T-helper 2 cell treated with Interferon-gamma antibody and Interleukin-4, amounts not matched to agents 5 μg/mL and 100 μg/mL, for 36 hours (primary cell): ENCODE data around the gene PPM1E.
A peak's percentile ranks its signal among the peaks of the same experiment; 100 is the strongest.
"Not testable (repeated sequence)": the region's sequence is repeated elsewhere in the genome, so short reads cannot be mapped to it uniquely, and the experiment has no call there.

Source experiments
- DNase-seq: peaks from one replicate; pipeline ENCODE4 v3.0.0; 2021; ENCODE audit warnings: low spot score
- H3K27ac Mint-ChIP-seq: one replicate; pipeline ENCODE4 v1.8.0; 2021; ENCODE audit warnings: mild to moderate bottlenecking, mixed read lengths
- H3K27me3 Mint-ChIP-seq: one replicate; pipeline ENCODE4 v1.8.0; 2021; ENCODE audit warnings: low read depth, mixed read lengths
- H3K36me3 Mint-ChIP-seq: one replicate; pipeline ENCODE4 v1.8.0; 2021; ENCODE audit warnings: low read depth, mixed read lengths
- H3K4me1 Mint-ChIP-seq: one replicate; pipeline ENCODE4 v1.8.0; 2021; ENCODE audit warnings: low read depth, mixed read lengths
- H3K4me3 Mint-ChIP-seq: one replicate; pipeline ENCODE4 v1.8.0; 2022; ENCODE audit warnings: mild to moderate bottlenecking, moderate library complexity, mixed read lengths
- H3K9me3 Mint-ChIP-seq: one replicate; pipeline ENCODE4 v1.8.0; 2021; ENCODE audit warnings: mixed read lengths

The PPM1E gene

DNA sequence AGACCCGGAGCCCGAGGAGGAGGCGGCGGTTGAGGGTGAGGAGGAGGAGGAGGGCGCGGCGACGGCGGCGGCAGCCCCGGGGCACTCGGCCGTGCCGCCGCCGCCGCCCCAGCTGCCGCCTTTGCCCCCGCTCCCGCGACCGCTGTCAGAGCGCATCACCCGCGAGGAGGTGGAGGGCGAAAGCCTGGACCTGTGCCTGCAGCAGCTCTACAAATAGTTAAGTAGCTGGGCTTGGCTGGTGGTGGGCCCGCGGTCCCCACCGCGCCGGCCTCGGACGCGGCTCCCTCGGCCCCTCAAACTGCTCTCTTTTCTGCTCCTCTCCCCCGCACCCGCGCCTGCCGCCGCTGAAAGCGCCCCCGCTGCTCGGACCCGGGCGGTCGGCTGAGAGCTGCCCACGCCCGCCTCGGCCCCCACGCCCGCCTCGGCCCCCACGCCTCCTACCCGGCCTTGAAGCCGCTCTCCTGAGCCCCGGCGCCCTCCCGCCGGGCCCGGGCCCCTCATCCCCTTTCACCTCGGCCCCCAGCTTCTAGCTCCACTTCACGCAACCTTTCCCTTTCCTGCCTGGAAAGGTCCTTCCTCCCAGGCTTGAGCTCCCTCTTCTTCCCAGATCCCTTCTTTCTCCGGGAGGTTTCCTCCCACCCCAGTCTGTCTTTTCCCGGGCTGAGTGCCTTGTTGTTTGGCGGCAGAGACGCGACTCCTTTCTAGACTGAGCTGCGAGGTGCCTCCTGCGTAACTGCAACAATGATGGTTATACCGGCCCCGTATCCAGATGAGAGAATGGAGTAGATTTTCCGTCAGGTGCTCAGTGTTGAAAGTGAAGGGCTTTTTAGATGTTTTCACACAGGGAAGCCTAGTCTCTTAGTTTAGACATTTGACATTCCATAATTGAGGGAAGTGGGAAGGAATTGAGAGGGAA, 850 bp downstream of the PPM1E start:
- DNase-seq, result no peak
- H3K9me3 Mint-ChIP-seq, result no peaks in the 10 kb centered on the region
- H3K27ac Mint-ChIP-seq, result no peak overlapping the region
- peaks cover 65% of the 10 kb centered on the region for H3K27me3 Mint-ChIP-seq
- peaks cover 8% of the 10 kb centered on the region for H3K4me1 Mint-ChIP-seq
- no peaks in the 10 kb centered on the region for H3K36me3 Mint-ChIP-seq
- H3K4me3 Mint-ChIP-seq, result peak overlapping the region; percentile 93

DNA sequence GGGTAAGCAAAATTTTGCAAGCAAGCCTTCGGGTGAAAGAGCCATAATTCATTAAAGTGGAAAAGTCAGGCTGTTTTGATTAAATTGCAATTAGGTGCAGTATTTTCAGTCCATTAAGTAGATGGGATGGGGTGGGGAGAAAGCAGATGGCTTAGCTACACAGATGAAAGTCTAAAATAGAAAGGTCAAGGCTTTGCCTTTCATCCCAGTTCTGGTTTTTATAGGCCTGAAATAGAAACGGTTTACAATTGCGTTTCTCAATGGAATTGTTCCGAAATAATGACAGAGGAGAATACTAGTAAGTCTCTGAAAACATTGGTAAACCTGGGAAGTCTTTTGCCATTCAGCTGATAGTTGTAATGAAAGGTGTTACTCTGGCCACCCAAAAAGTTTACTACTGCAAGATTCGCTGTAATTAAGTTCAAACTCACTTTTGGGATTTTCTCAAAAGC, 1.5 kb downstream of the PPM1E start:
- H3K9me3 Mint-ChIP-seq, result no peaks in the 10 kb centered on the region
- no peaks in the 10 kb centered on the region for H3K36me3 Mint-ChIP-seq
- peaks cover 8% of the 10 kb centered on the region for H3K4me1 Mint-ChIP-seq
- no peak for DNase-seq
- no peak overlapping the region for H3K27ac Mint-ChIP-seq
- H3K4me3 Mint-ChIP-seq, result peak overlapping the region; percentile 93
- H3K27me3 Mint-ChIP-seq, result peaks cover 66% of the 10 kb centered on the region

DNA sequence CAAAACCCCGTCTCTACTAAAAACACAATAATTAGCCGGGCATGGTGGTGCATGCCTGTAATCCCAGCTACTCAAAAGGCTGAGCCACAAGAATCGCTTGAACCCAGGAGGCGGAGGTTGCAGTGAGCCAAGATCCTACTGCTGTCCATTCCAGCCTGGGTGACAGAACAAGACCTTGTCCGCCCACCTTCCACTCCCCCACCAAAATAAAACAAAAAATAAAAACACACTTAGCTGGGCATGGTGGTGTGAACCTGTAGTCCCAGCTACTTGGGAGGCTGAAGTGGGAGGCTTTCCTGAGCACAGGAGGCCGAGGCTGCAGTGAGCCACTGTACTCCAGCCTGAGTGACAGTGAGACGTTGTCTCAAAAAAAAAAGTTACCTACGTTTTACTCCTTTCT, 3.2 kb downstream of the PPM1E start:
- no peaks in the 10 kb centered on the region for H3K36me3 Mint-ChIP-seq
- no peak for DNase-seq
- H3K9me3 Mint-ChIP-seq, result no peaks in the 10 kb centered on the region
- H3K27me3 Mint-ChIP-seq, result peaks cover 56% of the 10 kb centered on the region
- no peak overlapping the region for H3K4me3 Mint-ChIP-seq
- no peak overlapping the region for H3K27ac Mint-ChIP-seq
- peaks cover 8% of the 10 kb centered on the region for H3K4me1 Mint-ChIP-seq

DNA sequence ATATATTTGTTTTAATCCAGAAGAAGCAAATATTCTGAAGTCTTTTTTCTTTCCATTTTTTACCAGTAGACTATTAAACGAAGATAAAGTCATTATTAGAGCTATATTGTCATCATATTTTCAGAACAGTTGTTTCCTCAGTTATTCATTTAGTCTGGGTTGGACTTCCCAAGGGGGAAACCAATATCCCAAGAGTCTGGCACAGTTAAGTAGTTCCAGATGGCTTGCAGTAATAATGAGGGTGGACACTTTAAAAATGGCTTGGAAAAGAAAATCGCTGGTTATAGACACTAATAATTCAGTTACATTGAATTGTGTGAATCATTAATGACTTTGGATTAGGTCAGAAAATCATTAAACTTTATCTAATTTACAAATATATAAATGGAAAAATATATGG, 3.9 kb downstream of the PPM1E start:
- Mint-ChIP-seq H3K27ac (no peak overlapping the region), H3K27me3 (peaks cover 54% of the 10 kb centered on the region), H3K4me3 (no peak overlapping the region), H3K36me3 (no peaks in the 10 kb centered on the region), H3K9me3 (no peaks in the 10 kb centered on the region), H3K4me1 (peaks cover 8% of the 10 kb centered on the region)
- no peak for DNase-seq

DNA sequence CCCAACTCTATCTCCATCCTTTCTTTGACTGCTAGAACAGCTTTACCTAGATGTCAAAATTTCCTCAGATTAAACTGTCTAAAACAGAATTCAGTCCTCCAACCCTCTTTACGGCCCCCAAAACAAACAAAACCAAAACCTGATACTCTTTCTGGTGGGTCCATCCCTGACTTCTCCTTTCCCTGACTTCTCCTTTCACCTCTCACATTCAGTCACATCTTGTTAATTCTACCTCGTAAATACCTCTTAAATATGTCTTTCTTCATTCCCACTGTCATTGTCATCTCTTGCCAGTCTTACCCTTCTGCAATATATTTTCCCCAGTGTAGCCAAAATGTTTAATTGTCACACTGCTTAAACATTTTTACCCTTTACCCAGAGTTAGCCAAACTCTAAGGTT, 4.6 kb downstream of the PPM1E start:
- no peaks in the 10 kb centered on the region for H3K9me3 Mint-ChIP-seq
- no peaks in the 10 kb centered on the region for H3K36me3 Mint-ChIP-seq
- peaks cover 5% of the 10 kb centered on the region for H3K4me1 Mint-ChIP-seq
- H3K4me3 Mint-ChIP-seq, result no peak overlapping the region
- H3K27ac Mint-ChIP-seq, result no peak overlapping the region
- H3K27me3 Mint-ChIP-seq, result peaks cover 52% of the 10 kb centered on the region
- no peak for DNase-seq

DNA sequence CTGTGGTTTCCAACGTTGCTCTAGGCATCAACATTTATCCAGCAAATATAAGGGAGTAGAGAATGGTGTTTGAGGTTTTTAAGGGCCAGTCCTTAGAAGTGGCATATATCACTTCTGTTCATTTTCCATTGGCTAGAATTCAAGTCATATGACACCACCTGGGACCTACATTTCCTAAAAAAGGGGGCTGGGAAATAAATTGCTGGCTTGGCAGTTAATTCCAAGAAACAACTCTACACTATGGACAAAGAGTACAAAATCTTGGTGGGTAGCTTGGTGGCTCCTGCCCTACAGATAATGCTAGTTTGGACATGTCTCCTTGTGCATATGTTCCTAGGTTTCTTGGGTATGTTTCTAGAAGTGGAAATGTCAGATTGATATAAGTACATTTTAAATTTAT, 7.6 kb downstream of the PPM1E start:
- Mint-ChIP-seq H3K27me3 (peaks cover 36% of the 10 kb centered on the region), H3K9me3 (no peaks in the 10 kb centered on the region), H3K36me3 (no peaks in the 10 kb centered on the region), H3K4me1 (no peaks in the 10 kb centered on the region), H3K27ac (no peak overlapping the region), H3K4me3 (no peak overlapping the region)
- DNase-seq, result no peak

DNA sequence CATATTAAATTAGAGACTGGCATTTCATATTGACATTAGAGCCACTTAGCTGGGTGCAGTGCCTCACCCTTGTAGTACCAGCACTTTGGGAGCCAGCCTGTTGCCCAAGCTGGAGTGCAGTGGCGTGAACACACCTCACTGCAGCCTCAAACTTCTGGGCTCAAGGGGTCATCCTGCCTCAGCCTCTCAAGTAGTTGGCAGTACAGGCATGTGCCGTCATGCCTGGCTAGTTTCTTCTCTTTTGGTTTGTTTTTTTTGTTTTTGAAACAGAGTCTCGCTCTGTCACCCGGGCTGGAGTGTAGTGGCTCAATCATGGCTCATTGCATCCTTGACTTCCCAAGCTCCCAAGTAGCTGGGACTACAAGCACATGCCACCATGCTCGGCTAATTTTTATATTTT, 8.7 kb downstream of the PPM1E start:
- Mint-ChIP-seq H3K9me3 (no peaks in the 10 kb centered on the region), H3K4me3 (no peak overlapping the region), H3K27ac (no peak overlapping the region), H3K36me3 (no peaks in the 10 kb centered on the region), H3K27me3 (peaks cover 26% of the 10 kb centered on the region), H3K4me1 (no peaks in the 10 kb centered on the region)
- DNase-seq, result no peak

DNA sequence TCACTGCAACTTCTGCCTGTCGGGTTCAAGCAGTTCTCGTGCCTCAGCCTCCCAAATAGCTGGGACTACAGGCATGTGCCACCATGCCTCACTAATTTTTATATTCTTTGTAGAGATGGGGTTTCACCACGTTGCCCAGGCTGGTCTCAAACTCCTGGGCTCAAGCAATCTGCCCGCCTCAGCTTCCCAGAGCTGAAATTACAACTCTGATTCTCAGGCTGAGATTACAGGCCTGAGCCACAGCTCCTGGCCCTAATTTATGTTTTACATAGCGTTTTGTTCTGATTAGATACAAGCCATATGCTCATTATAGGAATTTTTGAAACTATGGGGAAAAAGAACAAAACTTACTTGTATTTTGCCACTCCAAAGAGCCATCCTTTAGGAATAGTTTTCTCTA, 22.8 kb downstream of the PPM1E start:
- not testable (repeated sequence) for H3K4me1 Mint-ChIP-seq, H3K36me3 Mint-ChIP-seq, H3K27ac Mint-ChIP-seq, H3K4me3 Mint-ChIP-seq, H3K9me3 Mint-ChIP-seq, DNase-seq, H3K27me3 Mint-ChIP-seq

DNA sequence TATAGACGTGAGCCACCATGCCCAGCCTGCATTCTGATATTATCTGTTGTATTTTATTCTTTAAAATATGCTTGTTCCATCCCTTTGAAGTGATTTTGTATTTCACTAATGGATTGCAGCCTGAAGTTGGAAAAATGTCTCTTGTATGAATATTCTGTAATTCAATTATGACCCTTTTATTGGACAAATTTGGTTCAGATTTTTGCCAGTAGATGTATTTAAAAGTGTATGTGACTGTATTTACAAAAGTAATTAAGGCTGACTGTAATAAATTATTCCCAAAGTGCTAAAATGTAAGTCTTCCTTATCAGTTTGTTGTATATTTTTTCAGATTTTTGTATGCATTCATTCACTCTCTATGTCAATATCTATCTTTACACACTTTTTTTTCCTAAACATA, 23.8 kb downstream of the PPM1E start:
- H3K36me3 Mint-ChIP-seq, result no peaks in the 10 kb centered on the region
- H3K4me3 Mint-ChIP-seq, result no peak overlapping the region
- H3K4me1 Mint-ChIP-seq, result no peaks in the 10 kb centered on the region

DNA sequence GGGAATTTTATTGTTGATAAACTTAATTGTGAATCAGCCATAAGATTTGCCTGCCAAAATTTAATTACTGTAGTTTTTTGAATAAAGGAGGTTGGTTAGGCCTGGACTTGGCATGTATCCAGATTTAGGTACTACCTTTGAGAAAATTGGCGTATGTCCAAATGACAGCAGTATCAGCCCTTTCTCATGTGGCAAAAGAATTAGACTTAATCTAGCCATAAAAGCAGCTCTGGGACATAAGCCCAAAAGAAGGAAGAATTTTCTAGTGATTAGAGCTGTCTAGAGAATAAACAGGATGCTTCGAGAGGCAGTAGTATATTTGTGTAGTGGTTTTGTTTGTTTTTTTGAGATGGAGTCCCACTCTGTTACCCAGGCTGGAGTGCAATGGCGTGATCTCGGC, 27.7 kb downstream of the PPM1E start:
- H3K27me3 Mint-ChIP-seq, result peaks cover 3% of the 10 kb centered on the region

More for the DNA sequence above, 23.8 kb downstream of the PPM1E start:
- H3K27ac Mint-ChIP-seq, result no peak overlapping the region
- H3K27me3 Mint-ChIP-seq, result peaks cover 4% of the 10 kb centered on the region
- DNase-seq, result no peak
- no peaks in the 10 kb centered on the region for H3K9me3 Mint-ChIP-seq

DNA sequence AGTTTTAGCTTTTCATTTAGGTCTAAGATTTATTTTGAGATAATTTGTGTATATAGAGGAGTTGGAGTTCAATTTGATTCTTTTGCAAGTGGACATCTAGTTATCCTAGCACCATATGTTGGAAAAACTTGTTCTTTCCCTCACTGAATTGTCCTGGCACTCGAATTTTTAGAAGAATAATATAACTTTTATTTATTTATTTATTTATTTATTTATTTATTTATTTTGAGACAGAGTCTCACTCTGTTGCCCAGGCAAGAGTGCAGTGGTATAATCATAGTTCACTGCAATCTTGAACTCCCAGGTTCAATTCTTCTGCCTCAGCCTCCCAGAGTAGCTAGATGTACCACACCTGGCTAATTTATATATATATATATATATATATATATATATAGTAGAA, 29.4 kb downstream of the PPM1E start:
- Mint-ChIP-seq H3K4me1 (no peaks in the 10 kb centered on the region), H3K36me3 (no peaks in the 10 kb centered on the region), H3K4me3 (no peak overlapping the region), H3K27me3 (peaks cover 7% of the 10 kb centered on the region), H3K9me3 (no peaks in the 10 kb centered on the region), H3K27ac (no peak overlapping the region)
- DNase-seq, result no peak

More for the DNA sequence above, 27.7 kb downstream of the PPM1E start:
- Mint-ChIP-seq H3K27ac (no peak overlapping the region), H3K9me3 (no peaks in the 10 kb centered on the region), H3K4me1 (no peaks in the 10 kb centered on the region), H3K4me3 (no peak overlapping the region), H3K36me3 (no peaks in the 10 kb centered on the region)
- DNase-seq, result no peak

DNA sequence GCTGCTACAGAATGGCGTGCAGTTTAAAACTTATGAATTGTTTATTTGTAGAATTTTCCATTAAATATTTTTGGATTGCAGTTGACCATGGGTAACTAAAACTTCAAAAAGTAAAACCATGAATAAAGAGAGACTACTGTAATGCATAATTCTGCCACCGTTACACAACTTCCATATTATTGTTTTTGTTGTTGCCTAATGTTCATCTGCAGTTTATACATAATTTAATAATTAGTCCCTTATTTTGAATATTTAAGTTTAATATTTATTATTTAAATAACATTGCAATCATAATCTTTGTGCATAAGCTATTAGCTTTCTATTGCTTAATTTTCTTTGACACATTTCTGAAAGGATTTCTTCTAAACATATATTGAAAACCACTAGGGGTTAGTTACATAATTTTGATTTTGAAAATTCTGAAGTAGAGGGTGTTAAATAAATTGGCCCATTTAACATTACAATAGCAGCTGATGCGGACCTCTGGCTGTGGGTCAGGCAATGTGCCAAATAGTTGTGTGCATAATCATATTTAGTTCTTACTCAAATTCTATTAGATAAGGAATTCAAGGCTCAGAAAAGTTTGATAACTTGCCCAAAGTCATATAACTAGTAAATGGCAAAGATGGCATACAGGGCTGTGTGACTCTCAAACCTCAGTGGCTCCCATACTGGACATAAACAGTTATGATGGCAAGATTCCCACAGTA, 31.1 kb downstream of the PPM1E start:
- Mint-ChIP-seq H3K27me3 (peaks cover 10% of the 10 kb centered on the region), H3K4me3 (no peak overlapping the region), H3K9me3 (no peaks in the 10 kb centered on the region), H3K27ac (no peak overlapping the region), H3K4me1 (no peaks in the 10 kb centered on the region), H3K36me3 (no peaks in the 10 kb centered on the region)
- no peak for DNase-seq

DNA sequence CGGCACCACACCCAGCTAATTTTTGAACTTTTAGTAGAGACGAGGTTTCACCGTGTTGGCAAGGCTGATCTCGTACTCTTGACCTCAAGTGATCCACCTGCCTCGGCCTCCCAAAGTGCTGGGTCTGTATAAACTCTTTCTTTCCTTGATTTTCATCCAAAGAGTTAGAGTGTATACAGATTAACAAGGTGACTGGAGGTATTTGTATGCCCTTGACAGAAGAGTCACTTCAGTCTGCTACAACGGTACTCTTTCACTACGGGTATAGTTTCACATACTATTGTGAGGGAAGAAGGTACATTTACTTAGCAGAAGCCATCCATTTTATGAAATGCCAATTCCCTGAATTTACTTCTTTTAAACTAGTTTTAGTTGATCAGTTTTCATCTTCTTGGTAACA, 32.5 kb downstream of the PPM1E start:
- no peaks in the 10 kb centered on the region for H3K4me1 Mint-ChIP-seq
- no peaks in the 10 kb centered on the region for H3K36me3 Mint-ChIP-seq
- DNase-seq, result no peak
- no peak overlapping the region for H3K27ac Mint-ChIP-seq
- H3K4me3 Mint-ChIP-seq, result no peak overlapping the region
- peaks cover 10% of the 10 kb centered on the region for H3K27me3 Mint-ChIP-seq
- no peaks in the 10 kb centered on the region for H3K9me3 Mint-ChIP-seq

DNA sequence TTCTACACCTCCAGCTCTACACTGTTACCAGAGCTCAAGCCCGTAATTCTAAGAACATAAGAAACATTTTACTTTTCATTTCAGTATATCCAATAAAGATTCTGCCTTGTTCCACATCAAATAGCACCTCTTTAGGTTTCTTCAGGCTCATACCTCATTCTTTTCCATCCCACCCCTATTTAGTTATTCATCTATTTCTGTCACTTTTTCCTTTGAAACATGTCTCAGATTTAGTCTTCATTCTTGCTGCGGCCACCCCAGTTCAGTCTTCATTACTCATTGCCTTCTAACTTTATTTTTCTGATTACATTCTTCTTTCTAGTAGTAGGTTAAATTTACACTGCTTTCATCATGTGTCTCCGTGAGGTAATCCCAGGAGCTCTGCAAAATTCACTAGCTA, 33.5 kb downstream of the PPM1E start:
- H3K36me3 Mint-ChIP-seq, result no peaks in the 10 kb centered on the region
- no peak overlapping the region for H3K27ac Mint-ChIP-seq
- no peak overlapping the region for H3K4me3 Mint-ChIP-seq
- H3K4me1 Mint-ChIP-seq, result no peaks in the 10 kb centered on the region
- DNase-seq, result no peak
- H3K27me3 Mint-ChIP-seq, result peaks cover 10% of the 10 kb centered on the region
- no peaks in the 10 kb centered on the region for H3K9me3 Mint-ChIP-seq
